Fibroblast of skin of left quadriceps (primary cell): ENCODE measurements around the gene SEMA3G.

ENCODE experiments used
- DNase-seq, 2 experiments: peaks; one replicate each; pipeline ENCODE4 v3.0.0-alpha.2; 2013; ENCODE audit warnings: low read depth in 2 of 2

SEMA3G gene

DNA sequence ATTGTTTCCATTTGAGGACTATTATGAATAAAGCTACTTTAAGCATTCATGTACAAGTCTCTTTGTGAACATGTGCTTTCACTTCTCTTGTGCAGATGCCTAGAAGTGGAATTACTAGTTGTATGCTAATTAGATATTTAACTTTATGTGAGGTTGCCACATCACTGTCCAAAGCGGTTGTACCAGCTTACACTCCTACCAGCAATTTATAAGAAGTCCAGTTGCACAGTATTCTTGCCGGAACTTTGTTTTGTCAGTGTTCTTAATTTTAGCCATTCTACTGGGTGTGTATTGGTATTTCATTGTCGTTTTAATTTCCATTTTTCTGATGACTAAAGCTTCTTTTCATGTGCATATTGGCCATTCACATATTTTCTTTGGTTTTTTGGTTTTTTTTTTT lies 29.1 kb downstream of the SEMA3G start:
- DNase-seq = no peak

DNA sequence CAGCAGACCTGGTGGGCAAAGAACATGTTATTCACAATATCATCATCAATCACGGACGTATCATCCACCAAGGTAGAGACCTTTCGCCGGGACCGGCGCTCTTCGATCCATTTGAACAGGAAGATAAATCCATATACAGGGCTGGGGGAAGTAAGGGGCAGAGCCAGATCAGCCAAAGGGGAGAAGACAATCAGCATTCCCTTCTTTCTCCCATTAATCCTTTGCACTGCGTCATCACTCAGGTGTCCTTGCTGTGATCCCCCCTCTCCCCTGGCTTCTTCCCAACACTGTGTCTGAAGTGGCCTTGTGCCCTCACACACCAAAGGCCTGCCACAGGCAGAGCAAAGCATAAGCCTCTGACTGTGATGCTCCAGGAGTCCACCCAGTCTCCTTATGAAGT lies 36.4 kb downstream of the SEMA3G start:
- DNase-seq = no peak

DNA sequence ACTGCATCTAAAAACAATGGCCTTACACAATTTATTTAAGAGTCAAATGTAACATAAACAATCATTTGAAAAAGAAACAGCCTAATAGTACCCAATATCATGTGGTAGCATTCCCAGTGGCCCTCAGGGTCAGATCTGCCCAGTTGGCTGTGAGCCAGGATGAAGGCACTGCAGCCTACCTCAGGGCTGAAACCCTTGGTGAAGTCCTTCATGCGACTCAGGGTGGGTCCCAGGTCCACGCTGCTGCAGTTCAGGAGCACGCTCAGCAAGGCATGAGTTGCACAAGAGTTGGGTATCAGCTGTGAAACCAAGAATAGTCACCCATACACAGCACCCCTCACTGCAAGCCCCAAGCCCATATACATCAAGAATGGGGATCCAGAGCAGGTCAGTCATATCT lies 37.1 kb downstream of the SEMA3G start:
- DNase-seq = no peak

DNA sequence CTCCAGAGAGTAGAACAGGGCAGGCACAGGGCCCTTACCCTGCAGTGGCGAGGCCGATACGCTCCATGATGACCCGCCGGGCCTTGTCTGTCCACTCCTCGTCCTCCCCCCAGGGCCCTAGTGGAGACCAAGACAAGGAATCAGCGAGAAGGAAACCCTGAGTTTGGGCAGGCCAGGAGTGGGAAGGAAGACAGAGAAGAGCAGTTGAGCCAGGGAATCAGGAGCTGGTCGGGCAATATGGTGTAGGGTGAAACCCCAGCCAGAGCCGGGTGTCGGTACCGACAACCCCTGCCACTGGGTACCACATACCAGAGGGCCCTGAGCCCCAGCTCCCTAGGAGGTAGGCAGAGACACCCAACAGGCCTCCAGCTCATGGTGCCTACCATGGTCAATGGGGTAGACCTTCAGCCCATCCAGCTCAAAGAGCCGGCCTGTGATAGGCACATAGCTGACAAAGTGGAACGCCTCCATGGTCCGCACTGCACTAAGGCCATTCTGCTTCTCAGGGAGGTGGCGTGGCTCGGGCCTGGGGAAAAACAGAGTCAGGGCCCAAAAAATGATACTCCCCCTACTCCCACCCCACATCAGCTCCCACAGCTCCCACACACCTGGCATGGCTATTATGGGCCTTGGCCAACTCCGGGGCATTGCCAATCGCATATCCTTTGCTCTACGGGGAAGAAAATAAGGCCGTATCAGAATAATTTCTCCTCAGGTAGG lies 38.0 kb downstream of the SEMA3G start:
- no peak for DNase-seq

DNA sequence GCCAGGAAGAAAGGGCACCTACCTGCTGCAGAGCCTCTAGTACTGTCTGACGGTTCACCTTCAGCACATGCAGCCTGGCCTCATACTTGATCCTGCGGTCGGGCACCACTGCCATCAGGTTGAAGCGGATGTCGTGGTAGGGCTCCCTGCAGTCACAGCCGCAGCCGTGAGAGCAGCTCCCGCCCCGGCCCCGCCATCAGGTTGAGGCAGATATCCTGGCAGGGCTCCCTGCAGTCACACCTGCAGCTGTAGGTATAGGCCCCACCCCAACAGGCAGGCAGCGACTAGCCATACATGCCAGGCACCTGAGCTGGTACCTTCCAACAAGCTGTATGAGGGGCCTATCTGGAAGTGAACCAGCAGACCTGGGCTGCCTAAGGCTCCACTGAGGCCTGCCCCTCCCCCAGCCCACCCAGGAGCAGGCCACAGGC lies 38.7 kb downstream of the SEMA3G start:
- no peak for DNase-seq

DNA sequence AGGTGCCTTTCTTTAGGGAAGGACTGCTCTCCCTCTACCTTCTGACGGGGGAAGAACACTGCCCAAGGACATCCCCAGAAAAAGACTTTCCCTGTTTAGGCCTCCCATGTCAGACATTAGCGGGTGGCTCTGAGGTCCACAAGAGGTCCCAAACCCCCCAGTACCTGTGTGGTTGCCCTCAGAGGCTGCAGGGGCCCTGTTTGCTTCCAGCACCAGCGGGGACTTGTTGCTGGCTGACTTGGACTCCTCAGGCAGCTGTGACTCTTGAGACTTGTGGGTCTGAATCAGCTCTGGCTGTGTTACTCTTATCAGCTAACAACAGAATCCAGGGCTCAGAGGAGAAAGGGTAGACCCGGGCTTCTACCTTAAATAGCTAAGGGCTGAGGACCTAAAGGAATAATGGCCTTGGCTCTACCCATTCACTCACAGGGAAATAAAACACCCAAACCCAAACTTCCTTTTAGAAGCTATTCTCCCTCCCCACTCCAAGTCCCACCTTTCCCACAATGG lies 39.2 kb downstream of the SEMA3G start:
- no peak for DNase-seq

DNA sequence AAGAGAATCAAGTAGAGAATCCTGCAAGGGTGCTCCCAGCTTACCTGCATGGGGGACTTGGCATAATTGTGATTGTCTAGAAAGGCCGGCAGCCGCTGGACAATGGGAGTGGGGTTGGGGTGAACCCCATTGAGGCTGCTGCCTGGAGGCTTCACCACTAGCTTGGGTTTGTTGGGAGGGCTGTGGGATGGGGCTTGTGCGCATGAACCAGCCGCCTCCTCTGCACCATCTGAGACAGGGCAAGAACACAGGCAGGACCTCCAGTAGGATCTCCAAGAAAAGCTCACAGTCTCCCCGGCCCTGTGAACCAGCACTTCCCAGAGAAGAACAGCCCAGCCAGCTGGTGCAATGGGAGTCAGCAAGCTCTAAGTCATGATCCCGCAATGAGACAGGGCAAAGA lies 39.8 kb downstream of the SEMA3G start:
- no peak for DNase-seq

DNA sequence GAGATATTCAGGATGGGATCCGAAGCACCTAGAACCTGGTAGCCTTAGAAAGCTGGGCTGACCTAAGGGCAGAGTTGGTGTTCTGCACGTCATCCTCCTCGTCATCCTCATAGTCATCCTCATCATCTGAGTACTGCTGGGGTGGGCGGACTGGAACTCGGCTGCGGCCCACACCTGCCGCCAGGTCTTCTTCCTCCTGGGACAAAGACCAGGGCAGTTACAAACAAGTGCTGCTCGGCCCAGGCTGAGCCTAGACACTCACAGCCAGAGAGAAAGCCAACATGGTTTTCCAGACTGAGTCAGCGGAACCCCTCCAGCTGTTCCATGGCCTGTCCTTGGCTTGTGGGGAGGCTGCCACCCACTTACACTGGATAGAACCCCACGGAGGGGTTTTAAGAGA lies 40.5 kb downstream of the SEMA3G start:
- no peak for DNase-seq

DNA sequence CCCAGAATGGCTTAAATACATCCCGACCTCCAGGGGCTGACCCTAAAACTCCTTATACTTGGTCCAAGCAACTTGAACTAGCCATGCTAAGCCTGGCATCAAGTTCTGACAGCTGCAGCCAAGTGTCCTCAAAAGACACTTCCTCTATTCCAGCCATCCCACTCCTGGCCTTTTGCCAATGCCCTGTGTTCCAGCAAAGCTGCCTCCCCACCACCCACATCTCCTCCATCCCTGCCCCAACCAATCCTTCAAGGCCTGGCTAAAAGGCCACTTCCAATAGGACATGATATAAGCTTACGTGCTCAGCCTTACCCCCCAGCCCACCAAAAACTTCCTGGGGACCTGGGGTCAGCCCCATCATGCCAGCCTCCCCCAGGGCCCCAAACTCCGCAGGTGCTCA lies 40.9 kb downstream of the SEMA3G start:
- no peak for DNase-seq

DNA sequence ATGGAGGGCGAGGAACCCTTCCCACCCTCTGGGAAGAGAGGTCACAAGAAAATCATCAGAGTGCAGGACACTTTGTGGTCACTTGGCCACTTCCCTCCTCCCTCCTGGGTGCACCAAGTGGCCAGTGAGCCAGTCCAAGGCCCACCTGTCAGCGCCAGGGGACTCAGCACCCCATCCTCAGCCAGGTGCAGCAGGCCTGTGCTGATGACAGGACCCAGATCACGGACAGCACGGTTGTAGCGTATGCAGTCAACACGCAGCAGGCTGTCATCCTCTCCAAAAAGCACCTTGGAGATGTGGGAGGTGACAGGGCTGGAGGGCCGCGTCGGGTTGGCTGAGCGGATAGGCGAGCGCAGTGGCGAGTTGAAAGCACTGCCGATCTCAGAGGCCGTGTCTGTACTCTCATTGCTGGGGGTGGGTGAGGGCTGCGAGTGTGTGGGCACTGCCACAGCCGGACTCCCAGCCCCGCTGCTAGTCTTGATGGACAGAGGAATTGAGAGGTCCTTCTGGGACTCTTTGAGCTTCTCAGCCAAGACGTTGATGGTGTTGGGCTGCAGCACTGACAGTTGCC lies 41.5 kb downstream of the SEMA3G start:
- no peak for DNase-seq

DNA sequence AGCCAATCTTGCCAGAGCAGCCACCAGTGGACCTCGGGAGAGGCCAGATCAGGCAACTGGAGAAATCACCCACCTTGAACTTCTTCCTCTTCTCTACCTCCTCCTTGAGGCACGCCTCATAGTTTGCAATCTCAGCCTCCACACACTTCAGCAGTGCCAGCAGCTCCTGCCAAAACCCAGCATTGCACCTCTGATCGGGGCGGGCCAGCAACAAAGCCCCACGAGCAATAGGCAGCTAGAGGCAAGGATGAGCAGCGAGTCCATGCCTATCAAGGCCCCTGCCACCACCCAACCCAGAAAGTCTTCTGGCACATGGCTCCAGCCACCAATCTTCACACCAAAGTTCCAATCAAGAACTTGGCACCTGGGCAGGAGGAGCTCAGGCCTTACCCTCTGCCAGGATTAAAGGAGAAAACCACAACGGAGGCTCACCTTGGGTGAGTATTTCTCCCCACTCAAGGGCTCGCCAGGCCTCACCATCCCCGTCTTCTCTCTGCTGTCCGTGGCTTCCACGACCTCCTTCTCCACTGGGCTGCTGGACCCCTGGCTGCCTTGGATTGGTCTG lies 42.1 kb downstream of the SEMA3G start:
- DNase-seq = no peak

DNA sequence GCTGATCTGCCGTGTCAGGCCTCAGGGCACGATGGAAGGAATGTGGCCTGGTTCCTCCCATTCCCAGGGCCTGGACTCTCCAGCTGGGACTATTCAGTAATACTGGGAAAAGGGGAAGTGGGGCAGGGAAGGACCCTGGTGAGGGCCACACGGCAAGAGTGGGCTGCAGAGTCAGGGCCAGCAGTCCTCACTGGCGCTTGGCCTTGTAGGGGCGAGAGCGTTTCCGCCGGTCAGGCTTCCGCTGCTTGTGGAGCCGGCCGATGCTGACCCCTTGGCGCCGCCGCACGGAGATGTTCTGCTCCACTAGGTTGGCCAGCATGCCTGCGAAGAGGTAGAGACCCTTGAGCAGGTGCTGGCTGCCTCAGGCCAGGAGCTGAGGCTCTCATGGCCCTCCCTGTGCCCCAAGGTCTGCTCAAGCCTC lies 42.8 kb downstream of the SEMA3G start:
- no peak for DNase-seq

DNA sequence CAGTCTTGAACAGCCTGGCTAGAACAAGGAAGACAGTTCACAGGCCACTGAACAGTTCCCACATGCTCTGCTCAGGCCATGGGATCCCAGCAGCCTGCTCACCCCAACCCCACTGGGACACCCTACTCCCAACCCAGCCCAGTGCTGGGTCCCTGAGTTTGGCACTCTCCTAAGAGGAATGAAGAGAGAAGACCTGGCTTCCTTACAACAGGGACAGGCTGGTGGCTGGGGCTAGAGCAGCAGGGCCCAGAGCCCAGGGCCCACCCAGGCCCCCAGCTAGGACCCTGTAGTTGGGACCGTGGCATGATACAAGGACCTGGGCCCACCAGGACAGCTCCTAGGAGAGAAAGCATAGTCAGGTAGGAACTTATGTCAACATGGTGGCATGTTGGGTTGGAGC lies 43.4 kb downstream of the SEMA3G start:
- DNase-seq = no peak

DNA sequence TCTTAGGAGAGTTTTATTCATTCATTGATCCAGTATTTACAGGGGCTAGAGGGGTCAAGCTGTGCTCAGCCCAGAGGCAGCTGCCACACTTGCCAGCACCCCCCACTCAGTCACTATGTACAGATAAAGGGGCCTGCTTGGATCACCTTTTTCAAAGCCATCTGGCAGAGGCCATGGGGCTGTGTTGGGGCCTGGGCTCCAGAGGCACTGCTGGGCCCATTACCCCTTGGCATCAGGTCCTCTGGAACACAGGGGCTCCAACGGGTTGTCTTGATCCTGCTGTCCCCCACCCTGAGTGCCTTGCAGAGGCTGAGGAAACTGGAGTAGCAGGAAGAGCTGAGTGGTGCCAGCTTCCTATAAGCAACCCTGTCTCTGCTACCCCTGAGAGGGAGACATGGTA lies 43.9 kb downstream of the SEMA3G start:
- no peak for DNase-seq

DNA sequence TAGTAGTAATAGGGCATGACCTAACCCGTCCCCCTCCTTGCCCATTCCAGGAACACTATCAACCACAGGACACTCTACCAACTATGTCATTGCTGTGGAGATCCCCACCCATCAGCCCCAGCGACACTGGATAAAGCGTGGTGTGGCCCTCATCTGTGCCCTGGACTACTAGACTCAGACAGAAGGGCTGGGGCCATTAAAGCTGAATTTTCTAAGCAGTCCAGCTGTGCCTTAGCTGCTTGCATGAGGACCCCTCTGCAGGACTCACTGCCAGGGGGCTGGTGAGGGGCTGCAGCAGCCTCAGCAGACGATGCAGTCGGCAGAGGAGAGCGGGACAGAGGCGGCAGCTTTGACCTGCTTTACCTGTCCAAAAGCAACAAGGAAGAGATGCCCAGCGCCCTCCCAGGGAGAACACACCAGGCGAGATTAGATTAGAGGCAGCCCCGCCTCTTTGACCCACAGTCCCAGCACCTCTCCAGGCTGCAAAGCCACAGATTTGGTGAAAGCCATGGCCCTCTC lies 44.6 kb downstream of the SEMA3G start:
- no peak for DNase-seq

DNA sequence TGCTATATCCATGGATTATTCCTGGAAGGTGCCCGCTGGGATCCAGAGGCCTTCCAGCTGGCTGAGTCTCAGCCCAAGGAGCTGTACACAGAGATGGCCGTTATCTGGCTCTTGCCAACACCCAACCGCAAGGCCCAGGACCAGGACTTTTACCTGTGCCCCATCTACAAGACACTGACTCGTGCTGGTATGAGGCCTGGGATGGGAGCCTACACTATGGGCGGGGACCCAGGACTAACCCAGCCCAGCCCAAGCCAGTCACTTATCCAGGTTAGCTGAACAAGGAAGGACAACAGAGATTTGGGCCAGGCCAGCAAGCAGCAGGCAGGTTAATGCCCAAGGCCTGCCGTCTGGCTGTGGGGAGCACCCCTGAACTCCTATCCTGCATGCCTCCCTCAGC lies 45.3 kb downstream of the SEMA3G start:
- DNase-seq = no peak

DNA sequence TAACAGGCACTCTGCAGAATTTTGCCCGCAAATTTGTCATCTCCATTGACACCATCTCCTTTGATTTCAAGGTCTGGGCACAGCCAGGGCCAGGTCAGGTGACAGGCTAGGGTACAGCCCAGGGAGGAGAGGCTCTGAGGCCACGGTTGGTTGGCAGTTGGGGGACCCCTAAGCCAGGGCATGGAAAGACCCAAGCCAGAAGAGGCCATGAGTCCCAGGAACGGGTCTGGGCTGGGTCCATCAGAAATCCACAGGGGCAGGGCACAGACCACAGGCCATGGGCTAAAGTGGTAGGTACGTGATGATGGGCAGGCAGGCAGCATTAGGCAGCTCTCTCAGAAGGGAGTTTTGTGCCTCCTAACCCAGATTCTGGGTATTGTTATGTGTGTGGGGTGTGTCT lies 45.8 kb downstream of the SEMA3G start:
- DNase-seq = no peak

DNA sequence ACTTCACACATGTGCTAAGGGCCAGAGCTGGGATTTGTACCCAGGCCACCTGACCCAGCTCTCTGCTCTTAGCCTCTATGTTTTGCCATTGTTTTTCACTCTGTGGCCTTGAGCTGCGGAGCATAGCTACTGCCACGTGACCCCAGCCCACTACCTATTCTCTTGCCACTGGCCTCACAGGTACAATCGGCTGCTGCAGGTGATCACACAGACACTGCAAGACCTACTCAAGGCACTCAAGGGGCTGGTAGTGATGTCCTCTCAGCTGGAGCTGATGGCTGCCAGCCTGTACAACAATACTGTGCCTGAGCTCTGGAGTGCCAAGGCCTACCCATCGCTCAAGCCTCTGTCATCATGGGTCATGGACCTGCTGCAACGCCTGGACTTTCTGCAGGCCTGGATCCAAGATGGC lies 46.2 kb downstream of the SEMA3G start:
- DNase-seq = no peak

DNA sequence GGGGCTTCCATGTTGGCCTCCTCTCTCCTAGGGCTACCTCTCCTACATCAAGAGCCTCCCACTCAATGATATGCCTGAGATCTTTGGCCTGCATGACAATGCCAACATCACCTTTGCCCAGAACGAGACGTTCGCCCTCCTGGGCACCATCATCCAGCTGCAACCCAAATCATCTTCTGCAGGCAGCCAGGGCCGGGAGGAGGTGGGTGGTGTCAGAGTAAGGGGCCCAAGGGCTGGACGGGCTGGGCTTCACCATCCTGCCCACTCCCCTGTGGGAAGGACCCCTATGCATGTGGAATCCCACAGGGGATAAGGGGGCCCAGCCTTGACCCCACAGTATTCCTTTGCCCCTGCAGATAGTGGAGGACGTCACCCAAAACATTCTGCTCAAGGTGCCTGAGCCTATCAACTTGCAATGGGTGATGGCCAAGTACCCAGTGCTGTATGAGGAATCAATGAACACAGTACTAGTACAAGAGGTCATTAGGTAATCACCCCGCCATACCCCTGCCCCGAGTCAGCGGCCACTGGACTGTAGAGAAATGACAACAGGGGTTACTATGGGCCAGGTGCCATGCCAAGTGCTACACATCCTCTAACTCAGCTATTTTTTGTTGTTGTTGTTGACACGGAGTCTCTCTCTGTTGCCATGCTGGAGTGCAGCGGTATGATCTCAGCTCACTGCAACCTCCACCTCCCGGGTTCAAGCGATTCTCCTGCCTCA lies 47.1 kb downstream of the SEMA3G start:
- no peak for DNase-seq

DNA sequence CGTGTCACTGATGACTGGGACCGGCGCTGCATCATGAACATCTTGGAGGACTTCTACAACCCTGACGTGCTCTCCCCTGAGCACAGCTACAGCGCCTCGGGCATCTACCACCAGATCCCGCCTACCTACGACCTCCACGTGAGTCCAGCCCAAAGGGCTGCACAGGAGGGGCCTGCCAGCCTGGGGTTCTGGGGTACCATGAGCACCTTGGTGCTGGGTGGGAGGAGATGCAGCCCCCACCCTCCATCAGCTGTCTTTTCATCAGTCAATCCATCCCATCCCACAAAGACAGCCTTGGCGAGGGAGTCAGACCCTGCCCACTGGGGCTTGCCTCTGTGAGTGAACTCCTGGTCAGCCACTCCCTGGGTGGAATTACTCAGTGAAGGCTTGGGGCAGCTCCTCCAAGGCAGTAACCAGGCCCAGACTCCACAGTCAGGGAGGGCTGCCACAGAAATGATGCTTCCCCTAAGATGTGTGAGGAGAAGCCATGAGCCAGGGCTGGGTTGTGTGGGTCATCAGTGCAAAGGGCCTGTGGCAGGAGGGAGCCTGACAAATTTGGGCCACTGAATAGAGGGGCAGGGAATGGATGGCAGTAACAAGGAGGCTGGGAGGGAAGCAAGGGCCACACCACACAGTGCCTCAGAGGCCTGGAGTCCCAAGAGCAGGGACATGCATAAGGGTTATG lies 47.9 kb downstream of the SEMA3G start:
- DNase-seq = no peak

DNA sequence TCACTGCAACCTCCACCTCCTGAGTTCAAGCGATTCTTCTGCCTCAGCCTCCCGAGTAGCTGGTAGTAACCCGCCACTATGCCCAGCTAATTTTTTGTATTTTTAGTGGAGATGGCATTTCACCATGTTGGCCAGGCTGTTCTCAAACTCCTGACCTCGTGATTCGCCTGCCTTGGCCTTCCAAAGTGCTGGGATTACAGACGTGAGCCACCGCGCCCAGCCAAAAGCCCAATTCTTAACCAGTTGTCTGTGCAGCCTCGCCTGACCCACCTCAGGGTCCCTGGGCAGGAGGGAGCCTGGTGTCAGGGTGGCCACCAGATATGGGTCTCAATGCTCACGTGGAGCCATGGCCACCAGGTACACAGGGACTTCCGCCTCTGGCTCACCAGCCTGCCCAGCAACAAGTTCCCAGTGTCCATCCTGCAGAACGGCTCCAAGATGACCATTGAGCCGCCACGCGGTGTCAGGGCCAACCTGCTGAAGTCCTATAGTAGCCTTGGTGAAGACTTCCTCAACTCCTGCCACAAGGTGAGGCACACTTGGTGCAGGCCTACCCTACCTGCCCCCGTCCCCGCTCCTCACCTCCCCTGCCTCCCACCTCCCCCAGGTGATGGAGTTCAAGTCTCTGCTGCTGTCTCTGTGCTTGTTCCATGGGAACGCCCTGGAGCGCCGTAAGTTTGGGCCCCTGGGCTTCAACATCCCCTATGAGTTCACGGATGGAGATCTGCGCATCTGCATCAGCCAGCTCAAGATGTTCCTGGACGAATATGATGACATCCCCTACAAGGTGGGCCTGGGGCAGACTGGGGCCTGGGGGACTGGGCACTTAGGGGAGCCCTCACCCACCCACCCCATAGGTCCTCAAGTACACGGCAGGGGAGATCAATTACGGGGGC lies 48.6 kb downstream of the SEMA3G start:
- DNase-seq = no peak
